Stimulated activated CD4-positive, alpha-beta T cell treated with anti-CD3 and anti-CD28 coated beads, TNF-alpha, amount 100 ng/mL, for 48 hours (primary cell): ENCODE results near the gene RBM48.
"Not testable (repeated sequence)": the region's sequence is repeated elsewhere in the genome, so short reads cannot be mapped to it uniquely, and the experiment has no call there.

Source experiments
- DNase-seq, 3 donors: peaks; one replicate each; pipeline ENCODE4 v3.0.0-alpha.2; 2020; ENCODE audit warnings: low read depth in 3 of 3

The RBM48 gene

GRCh38 chr7:92545116-92545515, 16.5 kb downstream of the RBM48 start:
- not testable (repeated sequence) for DNase-seq

- no peak for DNase-seq
Observed at GRCh38 chr7:92546856-92547497, 18.4 kb downstream of the RBM48 start.

GRCh38 chr7:92547579-92547978, 19.0 kb downstream of the RBM48 start:
- no peak for DNase-seq

GRCh38 chr7:92550194-92550593, 21.6 kb downstream of the RBM48 start:
- DNase-seq = no peak

GRCh38 chr7:92557249-92557648, 28.7 kb downstream of the RBM48 start:
- no peak for DNase-seq

GRCh38 chr7:92557808-92558362, 29.3 kb downstream of the RBM48 start:
- DNase-seq = no peak

GRCh38 chr7:92560602-92561001, 32.0 kb downstream of the RBM48 start:
- no peak for DNase-seq

- DNase-seq = no peak
Observed at GRCh38 chr7:92563345-92563744, 34.8 kb downstream of the RBM48 start.

- DNase-seq = no peak
Observed at GRCh38 chr7:92567460-92567859, 38.9 kb downstream of the RBM48 start.

- no peak for DNase-seq
Observed at GRCh38 chr7:92569137-92569536, 40.5 kb downstream of the RBM48 start.

GRCh38 chr7:92576296-92576695, 47.7 kb downstream of the RBM48 start:
- DNase-seq = no peak

GRCh38 chr7:92582948-92583347, 54.4 kb downstream of the RBM48 start:
- DNase-seq = no peak

GRCh38 chr7:92584953-92585352, 56.4 kb downstream of the RBM48 start:
- DNase-seq = no peak

GRCh38 chr7:92586403-92586802, 57.8 kb downstream of the RBM48 start:
- DNase-seq = no peak

GRCh38 chr7:92586841-92587240, 58.2 kb downstream of the RBM48 start:
- no peak for DNase-seq
